ENCODE measurements around the gene SMTNL2. TPM values are rescaled to one million over a fixed set of nuclear protein-coding genes. Genes with fewer than 3 reads are reported as not detected.

The SMTNL2 gene
- total RNA-seq, 1 donor from 2014 or later, result 1.7 TPM

DNA sequence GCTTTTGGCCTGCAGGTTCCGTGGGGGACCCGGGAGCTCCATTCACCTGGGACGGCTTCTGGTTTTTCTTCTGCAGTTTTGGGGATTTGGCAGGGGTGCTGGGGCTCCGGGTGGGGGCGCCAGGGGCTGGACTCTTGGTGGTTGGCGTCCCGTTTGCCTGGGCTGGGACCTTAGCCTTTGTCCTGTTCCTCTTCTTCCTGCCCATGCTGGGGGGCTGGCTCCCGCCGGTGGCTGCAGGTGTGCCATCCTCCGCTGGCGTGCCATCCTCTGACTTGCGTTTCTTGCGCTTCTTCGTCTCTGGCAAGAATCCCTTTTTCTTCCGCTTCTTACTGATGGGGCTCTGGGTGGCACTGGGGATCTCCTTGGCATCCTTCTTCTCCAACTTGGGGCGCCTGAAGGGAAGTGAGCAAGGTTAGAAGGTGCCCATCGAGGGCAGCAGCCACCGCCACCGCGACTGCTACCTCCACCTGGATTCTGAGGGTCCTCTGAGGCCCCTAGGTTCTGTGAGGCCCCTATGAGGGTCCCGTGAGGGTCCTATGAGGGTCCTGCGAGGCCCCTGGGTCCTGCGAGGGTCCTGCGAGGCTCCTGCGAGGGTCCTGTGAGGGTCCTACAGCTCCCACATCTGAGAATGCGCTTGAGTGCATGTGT is 44.6 kb upstream of the SMTNL2 start:
- DNase-seq (ENCODE audit: extremely low spot score, unreplicated experiment), result no peak
- Mint-ChIP-seq H3K36me3 (ENCODE audit: unreplicated experiment) (peaks cover 12% of the 10 kb centered on the region), H3K27ac (ENCODE audit: unreplicated experiment) (no peak overlapping the region), H3K4me3 (ENCODE audit: unreplicated experiment) (no peak overlapping the region), H3K27me3 (ENCODE audit: unreplicated experiment) (no peaks in the 10 kb centered on the region), H3K9me3 (ENCODE audit: unreplicated experiment) (no peaks in the 10 kb centered on the region), H3K4me1 (ENCODE audit: unreplicated experiment) (no peaks in the 10 kb centered on the region)
- TF ChIP-seq, protein P1, sequence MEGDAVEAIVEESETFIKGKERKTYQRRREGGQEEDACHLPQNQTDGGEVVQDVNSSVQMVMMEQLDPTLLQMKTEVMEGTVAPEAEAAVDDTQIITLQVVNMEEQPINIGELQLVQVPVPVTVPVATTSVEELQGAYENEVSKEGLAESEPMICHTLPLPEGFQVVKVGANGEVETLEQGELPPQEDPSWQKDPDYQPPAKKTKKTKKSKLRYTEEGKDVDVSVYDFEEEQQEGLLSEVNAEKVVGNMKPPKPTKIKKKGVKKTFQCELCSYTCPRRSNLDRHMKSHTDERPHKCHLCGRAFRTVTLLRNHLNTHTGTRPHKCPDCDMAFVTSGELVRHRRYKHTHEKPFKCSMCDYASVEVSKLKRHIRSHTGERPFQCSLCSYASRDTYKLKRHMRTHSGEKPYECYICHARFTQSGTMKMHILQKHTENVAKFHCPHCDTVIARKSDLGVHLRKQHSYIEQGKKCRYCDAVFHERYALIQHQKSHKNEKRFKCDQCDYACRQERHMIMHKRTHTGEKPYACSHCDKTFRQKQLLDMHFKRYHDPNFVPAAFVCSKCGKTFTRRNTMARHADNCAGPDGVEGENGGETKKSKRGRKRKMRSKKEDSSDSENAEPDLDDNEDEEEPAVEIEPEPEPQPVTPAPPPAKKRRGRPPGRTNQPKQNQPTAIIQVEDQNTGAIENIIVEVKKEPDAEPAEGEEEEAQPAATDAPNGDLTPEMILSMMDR (IDR thresholded peaks at IDR 0.05), result no peak

DNA sequence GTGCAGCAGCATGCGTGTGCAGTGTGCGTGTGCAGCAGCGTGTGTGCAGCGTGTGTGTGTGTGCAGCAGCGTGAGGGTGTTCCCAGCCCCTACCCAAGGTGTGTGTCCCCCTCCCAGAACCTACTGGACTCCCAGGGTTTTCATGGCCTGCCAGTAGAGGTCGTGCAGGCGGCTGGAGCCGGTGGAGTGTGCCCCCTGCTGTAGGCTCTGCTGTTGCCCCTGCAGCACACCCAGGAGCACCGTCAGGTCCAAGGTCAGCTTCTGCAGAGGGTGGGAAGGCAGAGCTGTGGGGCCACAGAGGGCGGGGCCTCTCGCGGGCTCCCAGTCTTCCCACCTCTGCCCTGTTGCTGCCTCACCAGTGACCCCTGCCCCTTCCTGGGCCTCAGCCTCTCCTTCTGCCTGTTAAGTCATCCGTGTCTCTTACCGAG is 44.1 kb upstream of the SMTNL2 start:
- TF ChIP-seq, protein P1 (IDR thresholded peaks at IDR 0.05), result no peak
- Mint-ChIP-seq H3K4me3 (ENCODE audit: unreplicated experiment) (no peak overlapping the region), H3K27me3 (ENCODE audit: unreplicated experiment) (no peaks in the 10 kb centered on the region), H3K27ac (ENCODE audit: unreplicated experiment) (no peak overlapping the region), H3K4me1 (ENCODE audit: unreplicated experiment) (no peaks in the 10 kb centered on the region), H3K9me3 (ENCODE audit: unreplicated experiment) (no peaks in the 10 kb centered on the region), H3K36me3 (ENCODE audit: unreplicated experiment) (peaks cover 12% of the 10 kb centered on the region)
- no peak for DNase-seq (ENCODE audit: extremely low spot score, unreplicated experiment)

DNA sequence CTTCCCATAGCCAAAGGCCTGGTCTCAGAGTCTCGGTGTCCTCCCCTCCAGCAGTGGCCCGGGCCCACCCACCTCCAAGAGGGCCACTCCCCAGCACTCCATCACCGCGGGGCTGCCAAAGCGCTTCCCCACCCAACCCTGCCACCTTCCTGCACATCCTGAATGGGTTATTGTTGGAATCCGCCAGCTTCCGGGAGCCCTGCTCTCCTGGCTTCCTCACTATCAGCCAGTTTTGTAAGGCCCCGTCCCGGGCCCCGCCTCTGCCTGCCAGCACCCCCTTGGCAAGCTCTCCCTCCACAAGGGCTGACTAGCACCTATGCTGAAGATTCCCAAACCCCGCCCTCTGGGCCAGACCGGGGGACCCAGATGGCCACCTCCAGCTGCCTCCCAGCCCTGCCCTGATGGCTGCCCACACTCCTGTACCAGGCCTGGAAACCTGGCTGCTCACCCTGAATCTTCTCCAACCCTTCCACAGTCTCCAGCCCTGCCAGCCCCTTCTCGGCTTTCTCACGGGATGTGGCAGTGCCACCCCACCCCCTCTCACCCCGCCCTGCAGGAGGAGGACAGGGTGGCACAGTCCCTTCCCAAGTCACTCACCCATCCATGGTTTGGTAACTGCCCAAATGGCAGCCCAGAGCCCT is 43.5 kb upstream of the SMTNL2 start:
- no peak for DNase-seq (ENCODE audit: extremely low spot score, unreplicated experiment)
- Mint-ChIP-seq H3K36me3 (ENCODE audit: unreplicated experiment) (peaks cover 12% of the 10 kb centered on the region), H3K4me1 (ENCODE audit: unreplicated experiment) (no peaks in the 10 kb centered on the region), H3K27me3 (ENCODE audit: unreplicated experiment) (no peaks in the 10 kb centered on the region), H3K9me3 (ENCODE audit: unreplicated experiment) (no peaks in the 10 kb centered on the region), H3K27ac (ENCODE audit: unreplicated experiment) (no peak overlapping the region), H3K4me3 (ENCODE audit: unreplicated experiment) (no peak overlapping the region)
- TF ChIP-seq, protein P1 (IDR thresholded peaks at IDR 0.05), result no peak

DNA sequence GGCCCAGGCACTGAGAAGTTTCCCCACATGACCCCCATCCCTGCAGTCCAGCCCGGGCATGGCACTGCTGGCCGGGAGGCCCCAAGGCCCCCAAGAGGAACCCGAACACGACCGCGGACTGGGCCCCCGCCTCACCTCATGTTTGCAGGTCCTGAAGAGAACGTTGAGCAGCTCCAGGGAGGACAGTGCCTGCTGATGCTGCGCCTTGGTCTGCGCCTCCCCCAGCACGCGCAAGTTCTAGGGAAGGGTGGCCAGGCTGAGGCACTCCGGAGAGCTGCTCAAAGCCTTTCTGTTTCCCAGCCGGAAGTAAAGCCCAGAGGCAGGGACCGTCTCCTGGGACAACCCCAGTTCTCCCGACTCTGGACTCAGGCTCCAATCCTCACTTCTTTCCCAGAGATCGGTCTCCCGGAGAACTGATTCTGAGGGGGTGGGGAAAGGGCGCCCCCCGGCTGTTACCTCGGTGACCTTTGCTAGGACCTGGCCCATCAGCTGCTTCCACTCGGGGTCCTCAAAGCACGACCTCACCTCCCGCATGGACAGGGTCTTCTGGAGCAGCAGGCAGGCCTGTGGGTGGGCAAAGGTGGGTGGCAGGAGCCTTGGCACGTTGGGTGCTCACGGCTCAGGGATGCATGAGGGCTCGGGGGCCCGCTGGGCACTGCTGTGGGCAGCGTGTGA is 42.9 kb upstream of the SMTNL2 start:
- no peak for DNase-seq (ENCODE audit: extremely low spot score, unreplicated experiment)
- H3K4me3 Mint-ChIP-seq (ENCODE audit: unreplicated experiment), result no peak overlapping the region
- no peaks in the 10 kb centered on the region for H3K4me1 Mint-ChIP-seq (ENCODE audit: unreplicated experiment)
- H3K9me3 Mint-ChIP-seq (ENCODE audit: unreplicated experiment), result no peaks in the 10 kb centered on the region
- H3K36me3 Mint-ChIP-seq (ENCODE audit: unreplicated experiment), result peaks cover 12% of the 10 kb centered on the region
- no peaks in the 10 kb centered on the region for H3K27me3 Mint-ChIP-seq (ENCODE audit: unreplicated experiment)
- TF ChIP-seq, protein P1 (IDR thresholded peaks at IDR 0.05), result no peak
- no peak overlapping the region for H3K27ac Mint-ChIP-seq (ENCODE audit: unreplicated experiment)

All from osteocyte (in vitro differentiated cells).